A673 (cell line): ENCODE data around the gene P2RX6.
"Not testable (repeated sequence)": the region's sequence is repeated elsewhere in the genome, so short reads cannot be mapped to it uniquely, and the experiment has no call there.

ENCODE experiments used
- EZH2 ChIP-seq: fragments of 200-600 bp; sonication (generic); IDR thresholded peaks from 2 replicates; pipeline ENCODE4 v1.6.1; 2017; ENCODE audit warnings: borderline replicate concordance, low read depth, mild to moderate bottlenecking, mixed read lengths, antibody characterized with exemption, low read length; ENCODE audit not compliant: poor library complexity, severe bottlenecking
- TF ChIP-seq, protein P1 (sequence below): fragments of 300-800, 200-600 bp; sonication (generic); conservative IDR thresholded peaks from 2 replicates; pipeline ENCODE4 v1.5.1; 2017; ENCODE audit warnings: low read depth, mild to moderate bottlenecking, antibody characterized with exemption, low read length, moderate library complexity, mixed read lengths

DNA sequence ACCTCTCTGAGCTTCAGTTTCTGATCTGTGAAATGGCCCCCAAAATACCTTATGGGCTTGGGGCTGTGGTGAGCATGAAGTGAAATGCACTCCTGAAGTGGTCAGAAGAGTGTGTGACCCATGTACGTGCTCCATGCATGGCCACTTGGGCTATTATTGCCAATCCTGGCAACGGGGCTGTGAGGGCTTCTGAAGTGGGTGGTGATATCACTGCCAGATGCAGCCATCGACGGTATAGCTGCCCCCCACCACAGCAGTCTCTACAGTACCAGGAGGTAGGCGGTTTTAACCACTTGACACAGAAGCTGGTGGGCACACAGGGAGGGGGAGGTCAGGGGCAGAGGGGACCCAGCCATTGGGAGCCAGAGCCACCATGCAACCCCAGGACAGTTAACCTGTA is 33.5 kb downstream of the P2RX6 start:
- TF ChIP-seq, protein P1, sequence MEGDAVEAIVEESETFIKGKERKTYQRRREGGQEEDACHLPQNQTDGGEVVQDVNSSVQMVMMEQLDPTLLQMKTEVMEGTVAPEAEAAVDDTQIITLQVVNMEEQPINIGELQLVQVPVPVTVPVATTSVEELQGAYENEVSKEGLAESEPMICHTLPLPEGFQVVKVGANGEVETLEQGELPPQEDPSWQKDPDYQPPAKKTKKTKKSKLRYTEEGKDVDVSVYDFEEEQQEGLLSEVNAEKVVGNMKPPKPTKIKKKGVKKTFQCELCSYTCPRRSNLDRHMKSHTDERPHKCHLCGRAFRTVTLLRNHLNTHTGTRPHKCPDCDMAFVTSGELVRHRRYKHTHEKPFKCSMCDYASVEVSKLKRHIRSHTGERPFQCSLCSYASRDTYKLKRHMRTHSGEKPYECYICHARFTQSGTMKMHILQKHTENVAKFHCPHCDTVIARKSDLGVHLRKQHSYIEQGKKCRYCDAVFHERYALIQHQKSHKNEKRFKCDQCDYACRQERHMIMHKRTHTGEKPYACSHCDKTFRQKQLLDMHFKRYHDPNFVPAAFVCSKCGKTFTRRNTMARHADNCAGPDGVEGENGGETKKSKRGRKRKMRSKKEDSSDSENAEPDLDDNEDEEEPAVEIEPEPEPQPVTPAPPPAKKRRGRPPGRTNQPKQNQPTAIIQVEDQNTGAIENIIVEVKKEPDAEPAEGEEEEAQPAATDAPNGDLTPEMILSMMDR: not testable (repeated sequence)
- not testable (repeated sequence) for TF ChIP-seq EZH2
